Natural killer cell treated with Interleukin-12 subunit alpha and Interleukin-12 subunit beta and Interleukin-15 and Interleukin-18, amount 100 ng/mL, for 72 hours (primary cell): ENCODE results near the gene ADH6. TPM values are rescaled to one million over a fixed set of nuclear protein-coding genes. Genes with fewer than 3 reads are reported as not detected.

Experiments used
- ATAC-seq, 2 donors: fragments of 150-1000 bp; cut with Tn5 transposase in 1 of 2; sonication (Bioruptor Pico), chemical (Tn5 transposase) in 1 of 2; 2 replicates each; pipeline ENCODE4 v1.10.0; 2021
- DNase-seq: peaks from one replicate; pipeline ENCODE4 v3.0.0; 2022; ENCODE audit warnings: low spot score
- H3K27ac Mint-ChIP-seq, 2 donors: 1 replicate in 1 of 2; 2 replicates in 1 of 2; pipeline ENCODE4 v1.8.0; 2022; ENCODE audit warnings: mixed read lengths in 2 of 2, mild to moderate bottlenecking in 1 of 2, moderate library complexity in 1 of 2
- H3K27me3 Mint-ChIP-seq, 2 donors: 1 replicate in 1 of 2; 2 replicates in 1 of 2; pipeline ENCODE4 v1.8.0; 2022; ENCODE audit warnings: mixed read lengths in 2 of 2
- H3K36me3 Mint-ChIP-seq: one replicate; pipeline ENCODE4 v1.8.0; 2022; ENCODE audit warnings: mixed read lengths
- H3K4me1 Mint-ChIP-seq, 2 donors: 1 replicate in 1 of 2; 2 replicates in 1 of 2; pipeline ENCODE4 v1.8.0; 2022; ENCODE audit warnings: low read depth in 2 of 2, mixed read lengths in 2 of 2, mild to moderate bottlenecking in 1 of 2
- H3K4me3 Mint-ChIP-seq: one replicate; pipeline ENCODE4 v1.8.0; 2022; ENCODE audit warnings: mixed read lengths
- H3K9me3 Mint-ChIP-seq: 2 replicates; pipeline ENCODE4 v1.8.0; 2022; ENCODE audit warnings: mixed read lengths
- total RNA-seq, 2 donors: library from RNA; stranded (reverse); gene quantifications; one replicate each; pipeline ENCODE4 v1.2.3, GENCODE V29; 2022

ADH6 gene
- total RNA-seq, 2 donors from 2014 or later, result not detected

DNA sequence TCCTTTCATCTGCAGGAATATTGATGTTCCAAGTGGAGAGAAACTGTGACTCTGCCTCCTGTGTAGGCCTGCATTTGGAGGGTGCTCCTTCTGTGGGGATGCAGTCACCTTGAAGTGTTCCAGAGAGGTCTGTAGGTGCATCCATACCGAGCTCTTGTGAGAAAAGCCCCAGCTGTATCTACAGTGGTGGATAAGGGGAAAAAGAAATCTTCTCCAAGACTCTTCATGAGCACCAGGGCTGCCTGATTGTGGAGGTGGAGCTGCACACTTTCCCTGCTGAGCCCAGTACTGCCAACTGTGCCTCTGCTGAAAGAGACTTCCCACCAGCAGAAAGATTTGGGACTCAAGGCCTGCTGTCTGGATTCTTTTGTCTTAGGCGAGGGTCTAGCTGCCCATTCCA is 39.9 kb downstream of the ADH6 start:
- no peaks in the 10 kb centered on the region for H3K4me1 Mint-ChIP-seq
- no peak overlapping the region for H3K27ac Mint-ChIP-seq
- H3K4me3 Mint-ChIP-seq, result no peak overlapping the region

DNA sequence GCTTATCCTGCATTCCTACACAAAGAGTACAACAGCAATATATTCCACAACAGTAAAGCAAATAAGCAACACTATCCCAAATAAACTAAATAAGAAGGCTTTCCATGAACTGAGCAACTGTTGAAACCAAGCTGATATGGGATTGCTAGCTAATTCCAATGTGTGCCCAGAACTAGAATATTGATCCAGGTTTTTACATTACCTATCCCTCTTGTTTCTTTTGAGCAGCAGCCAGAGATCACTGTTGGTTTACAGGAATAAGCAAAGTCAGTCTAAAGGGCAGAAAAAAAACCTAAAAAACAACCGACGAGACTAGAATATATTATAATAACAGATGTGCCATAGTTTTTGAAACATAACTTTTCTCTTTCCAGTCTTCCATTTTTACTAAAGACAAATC is 52.5 kb downstream of the ADH6 start:
- no peak overlapping the region for H3K4me3 Mint-ChIP-seq
- peaks cover 0 to 6% of the 10 kb centered on the region in 2 donors for H3K27me3 Mint-ChIP-seq
- no peak for ATAC-seq
- H3K4me1 Mint-ChIP-seq, result no peaks in the 10 kb centered on the region
- peaks cover 3% of the 10 kb centered on the region for H3K9me3 Mint-ChIP-seq
- H3K36me3 Mint-ChIP-seq, result no peaks in the 10 kb centered on the region
- H3K27ac Mint-ChIP-seq, result no peak overlapping the region
- no peak for DNase-seq

More for the DNA sequence above, 39.9 kb downstream of the ADH6 start:
- peaks cover 9% of the 10 kb centered on the region for H3K9me3 Mint-ChIP-seq
- no peaks in the 10 kb centered on the region for H3K27me3 Mint-ChIP-seq
- ATAC-seq (no peak), DNase-seq (no peak)
- H3K36me3 Mint-ChIP-seq, result peaks cover 10% of the 10 kb centered on the region

DNA sequence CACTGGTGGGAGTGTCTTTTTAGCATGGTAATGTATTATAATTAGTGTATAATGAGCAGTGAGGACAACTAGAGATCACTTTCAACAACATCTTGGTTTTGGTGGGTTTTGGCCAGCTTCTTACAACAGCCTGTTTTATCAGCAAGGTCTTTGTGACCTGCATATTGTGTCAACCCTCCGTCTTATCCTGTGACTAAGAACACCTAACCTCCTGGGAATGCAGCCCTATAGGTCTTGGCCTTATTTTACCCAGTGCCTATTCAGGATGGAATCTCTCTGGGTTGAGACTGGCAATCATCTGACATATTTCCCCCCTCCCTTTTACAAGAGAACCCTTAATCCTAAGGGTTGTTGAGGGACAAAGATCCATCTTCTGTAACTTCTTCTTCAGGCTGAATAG is 53.1 kb downstream of the ADH6 start:
- Mint-ChIP-seq H3K27me3 (peaks cover 0 to 6% of the 10 kb centered on the region in 2 donors), H3K9me3 (peaks cover 3% of the 10 kb centered on the region), H3K27ac (no peak overlapping the region), H3K4me1 (no peaks in the 10 kb centered on the region), H3K4me3 (no peak overlapping the region), H3K36me3 (no peaks in the 10 kb centered on the region)
- DNase-seq, result no peak
- ATAC-seq, result no peak

DNA sequence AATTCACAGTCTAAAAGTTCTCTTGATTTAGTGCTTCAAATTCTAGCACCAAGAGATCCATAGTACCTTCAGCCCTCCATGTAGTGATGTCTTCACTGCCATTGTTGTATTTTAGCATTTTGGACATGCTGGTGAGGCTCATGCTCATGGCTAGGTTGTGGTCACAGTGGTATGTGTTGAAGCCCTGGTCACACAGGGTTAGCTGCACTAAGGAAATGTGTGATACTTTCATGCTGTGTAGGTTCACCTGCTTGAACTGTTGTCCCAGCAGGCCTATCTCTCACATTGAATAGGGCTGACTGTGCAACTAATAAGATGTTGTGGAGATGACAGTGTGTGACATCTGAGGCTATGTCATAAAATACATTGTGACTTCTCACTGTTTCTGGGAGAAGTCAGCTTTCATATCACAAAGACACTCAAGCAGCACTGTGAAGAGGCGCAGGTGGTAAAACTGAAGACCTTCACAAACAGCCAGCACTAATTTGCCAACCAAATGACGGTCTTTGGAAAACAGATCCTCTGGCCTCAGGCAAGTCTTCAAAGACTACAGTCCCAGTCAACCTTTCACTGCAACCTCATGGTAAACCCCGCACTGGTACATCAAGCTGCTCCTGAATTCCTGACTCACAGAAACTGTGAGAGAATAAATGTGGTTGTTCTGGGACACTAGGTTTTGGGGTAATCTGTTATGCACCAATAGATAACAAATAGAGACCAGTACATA is 57.5 kb downstream of the ADH6 start:
- no peak for DNase-seq
- Mint-ChIP-seq H3K4me3 (no peak overlapping the region), H3K27ac (no peak overlapping the region), H3K4me1 (no peaks in the 10 kb centered on the region), H3K36me3 (no peaks in the 10 kb centered on the region), H3K9me3 (no peaks in the 10 kb centered on the region), H3K27me3 (no peaks in the 10 kb centered on the region)
- ATAC-seq, result no peak

DNA sequence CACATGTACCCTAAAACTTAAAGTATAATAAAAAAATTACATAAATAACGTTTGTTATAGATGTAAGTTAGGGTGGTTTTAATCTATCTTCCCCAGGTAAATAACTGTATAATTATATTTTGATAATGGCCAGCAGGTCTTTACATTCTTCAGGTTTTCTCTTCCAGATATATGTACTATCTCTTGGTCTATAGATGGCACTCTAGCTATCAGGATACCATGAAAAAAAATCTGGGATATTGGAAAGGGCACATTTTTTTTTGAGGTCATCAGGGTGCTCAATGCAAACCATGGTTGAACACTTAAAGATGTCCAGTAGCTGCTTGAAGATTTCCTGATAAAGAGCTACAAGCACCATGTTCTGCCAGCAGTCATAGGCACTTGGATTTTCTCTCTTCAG is 59.3 kb downstream of the ADH6 start:
- Mint-ChIP-seq H3K36me3 (no peaks in the 10 kb centered on the region), H3K27me3 (peaks cover 0 to 10% of the 10 kb centered on the region in 2 donors), H3K27ac (no peak overlapping the region), H3K4me1 (no peaks in the 10 kb centered on the region), H3K4me3 (no peak overlapping the region), H3K9me3 (no peaks in the 10 kb centered on the region)
- DNase-seq, result no peak
- ATAC-seq, result no peak

DNA sequence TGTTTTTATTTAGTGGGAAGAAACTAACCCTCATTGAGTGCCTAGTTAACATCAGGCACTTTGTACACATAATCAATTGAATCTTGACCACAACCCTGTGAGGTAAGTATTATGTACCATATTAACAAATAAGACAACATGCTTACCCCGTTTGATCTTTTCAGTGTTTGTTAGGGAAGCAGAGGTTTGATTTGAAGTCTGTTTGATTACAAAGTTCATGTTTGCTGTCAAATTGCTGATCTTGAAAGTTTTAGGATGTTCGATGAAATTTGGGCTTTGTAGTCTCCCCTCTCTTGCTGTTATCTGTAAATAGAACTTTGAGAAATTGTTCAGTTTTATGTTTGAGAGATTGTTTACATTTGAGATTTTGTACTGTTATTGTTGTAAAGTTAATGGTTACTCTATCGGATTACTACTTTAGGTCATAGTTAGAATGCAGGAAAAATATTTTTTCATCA is 61.5 kb downstream of the ADH6 start:
- DNase-seq (no peak), ATAC-seq (no peak)
- H3K9me3 Mint-ChIP-seq, result no peaks in the 10 kb centered on the region
- peaks cover 0 to 10% of the 10 kb centered on the region in 2 donors for H3K27me3 Mint-ChIP-seq
- H3K27ac Mint-ChIP-seq, result no peak overlapping the region
- no peak overlapping the region for H3K4me3 Mint-ChIP-seq
- no peaks in the 10 kb centered on the region for H3K4me1 Mint-ChIP-seq
- no peaks in the 10 kb centered on the region for H3K36me3 Mint-ChIP-seq

DNA sequence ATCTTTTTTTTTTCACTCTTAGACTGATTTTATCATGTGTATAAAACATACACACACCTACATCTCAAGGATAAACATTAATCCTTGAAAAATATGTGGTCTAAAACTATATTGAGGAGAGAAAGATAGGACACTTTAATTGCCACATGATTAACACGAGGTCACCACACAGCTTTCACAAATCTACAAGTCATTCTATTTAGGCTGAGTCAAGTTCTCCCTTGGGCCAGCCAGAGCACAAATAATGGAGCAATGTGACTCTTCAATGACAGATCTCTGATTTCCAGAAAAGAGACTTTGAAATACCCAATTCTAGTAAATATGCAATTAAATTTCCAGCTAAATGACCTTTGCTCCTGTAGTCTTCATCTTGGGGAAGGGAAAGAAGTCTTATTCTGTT is 62.1 kb downstream of the ADH6 start:
- Mint-ChIP-seq H3K27ac (no peak overlapping the region), H3K9me3 (no peaks in the 10 kb centered on the region), H3K27me3 (peaks cover 0 to 10% of the 10 kb centered on the region in 2 donors), H3K4me3 (no peak overlapping the region), H3K36me3 (no peaks in the 10 kb centered on the region), H3K4me1 (no peaks in the 10 kb centered on the region)
- DNase-seq (no peak), ATAC-seq (no peak)

DNA sequence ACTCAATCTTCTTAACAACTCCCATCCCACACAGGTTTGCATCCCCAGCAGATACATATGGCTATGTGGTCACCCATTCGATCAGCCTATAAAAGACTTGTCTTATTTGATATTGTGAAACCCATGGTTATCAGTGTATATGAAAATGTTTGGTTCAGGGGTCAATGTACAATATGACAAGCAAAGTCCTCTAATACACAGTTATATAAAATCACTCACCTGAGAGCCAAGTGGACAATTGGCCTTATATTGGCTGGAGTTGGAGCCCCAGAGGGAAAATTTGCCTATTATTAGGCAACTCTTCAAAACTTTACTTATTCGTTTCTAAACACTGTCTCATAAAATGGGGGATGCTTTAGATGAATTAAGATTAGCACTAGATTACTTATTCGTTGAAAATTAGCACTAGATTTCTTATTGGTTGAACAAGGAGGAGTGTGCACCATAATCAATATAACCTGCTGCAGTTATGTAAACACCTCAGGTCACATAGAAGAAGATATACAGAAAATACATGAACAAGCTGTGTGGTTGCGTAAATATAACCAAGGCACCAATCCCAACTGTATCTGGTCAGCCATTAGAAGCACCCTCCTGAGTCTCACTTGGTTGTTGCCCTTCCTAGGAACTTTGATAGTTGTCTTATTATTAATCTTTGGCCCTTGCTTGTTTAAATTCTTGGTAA is 64.2 kb downstream of the ADH6 start:
- Mint-ChIP-seq H3K4me1 (no peaks in the 10 kb centered on the region), H3K36me3 (no peaks in the 10 kb centered on the region), H3K4me3 (no peak overlapping the region), H3K27me3 (peaks cover 3 to 16% of the 10 kb centered on the region in 2 donors), H3K9me3 (no peaks in the 10 kb centered on the region), H3K27ac (no peak overlapping the region)
- no peak for ATAC-seq
- DNase-seq, result no peak

Other genes starting within 250 kb of the ADH6 start
- 10 to 100 TPM; 46.6 to 62.0 TPM for gene METAP1, start 223.5 kb downstream of the ADH6 start, total RNA-seq
- gene ADH5, start 130.5 kb downstream of the ADH6 start, total RNA-seq, result 10 to 100 TPM; 53.0 to 62.3 TPM
- not detected for gene ADH4, start 74.9 kb downstream of the ADH6 start, total RNA-seq
- not detected for gene ADH1A, start 71.7 kb upstream of the ADH6 start, total RNA-seq
- not detected for gene ADH1B, start 102.2 kb upstream of the ADH6 start, total RNA-seq
- gene ADH1C, start 133.5 kb upstream of the ADH6 start, total RNA-seq, result not detected
- not detected for gene ADH7, start 216.1 kb upstream of the ADH6 start, total RNA-seq